IPS DF 6.9 (cell line): ENCODE measurements around the gene RAPGEFL1.
A peak's percentile ranks its signal among the peaks of the same experiment; 100 is the strongest.
"Not testable (repeated sequence)": the region's sequence is repeated elsewhere in the genome, so short reads cannot be mapped to it uniquely, and the experiment has no call there.

ENCODE experiments used
- DNase-seq: peaks from one replicate; pipeline ENCODE4 v3.0.0-alpha.2; 2013; ENCODE audit warnings: low read depth, low spot score
- H3K27ac ChIP-seq: one replicate; pipeline ENCODE4 v1.5.1; 2013; ENCODE audit warnings: low read length, control low read depth
- H3K27me3 ChIP-seq: 2 replicates; pipeline ENCODE4 v1.6.1; 2013; ENCODE audit warnings: mild to moderate bottlenecking, low read length; ENCODE audit not compliant: control insufficient read depth, insufficient read depth
- H3K36me3 ChIP-seq: 2 replicates; pipeline ENCODE4 v1.6.1; 2013; ENCODE audit warnings: low read length; ENCODE audit not compliant: control insufficient read depth, insufficient read depth
- H3K4me1 ChIP-seq: 2 replicates; pipeline ENCODE4 v1.6.1; 2013; ENCODE audit warnings: low read length; ENCODE audit not compliant: control insufficient read depth, insufficient read depth
- H3K4me3 ChIP-seq: 2 replicates; pipeline ENCODE4 v1.5.1; 2013; ENCODE audit warnings: mild to moderate bottlenecking, low read length
- H3K9me3 ChIP-seq: 2 replicates; pipeline ENCODE4 v1.6.1; 2013; ENCODE audit warnings: low read length, inconsistent platforms; ENCODE audit not compliant: control insufficient read depth, insufficient read depth
- WGBS: extraction: QIAGEN DNeasy Blood & Tissue Kit; methylation state at CpG from one replicate; pipeline ENCODE4 v1.1.7; 2013; ENCODE audit warnings: mixed read lengths, missing lambda C conversion rate; ENCODE audit not compliant: insufficient read length, insufficient coverage; 5-methylcytosine and 5-hydroxymethylcytosine counted together

Gene RAPGEFL1

GRCh38 chr17:40203131-40203530 is 25.9 kb downstream of the RAPGEFL1 start:
- DNase-seq, result no peak
- H3K4me1 ChIP-seq, result no peaks in the 10 kb centered on the region
- H3K27ac ChIP-seq, result no peak overlapping the region
- no peaks in the 10 kb centered on the region for H3K27me3 ChIP-seq
- no peak overlapping the region for H3K4me3 ChIP-seq
- H3K36me3 ChIP-seq, result no peaks in the 10 kb centered on the region
- WGBS, result no CpG with 5 or more reads among the region's 4 CpGs
- no peaks in the 10 kb centered on the region for H3K9me3 ChIP-seq

- not testable (repeated sequence) for H3K36me3 ChIP-seq, H3K27ac ChIP-seq, H3K9me3 ChIP-seq, DNase-seq, H3K4me1 ChIP-seq, H3K4me3 ChIP-seq, H3K27me3 ChIP-seq
- WGBS, result no CpG with 5 or more reads among the region's 8 CpGs
Observed at GRCh38 chr17:40206193-40206592, 28.9 kb downstream of the RAPGEFL1 start.

GRCh38 chr17:40209404-40210093 is 32.3 kb downstream of the RAPGEFL1 start:
- Histone ChIP-seq H3K36me3 (no peaks in the 10 kb centered on the region), H3K4me3 (no peak overlapping the region), H3K9me3 (no peaks in the 10 kb centered on the region), H3K27me3 (no peaks in the 10 kb centered on the region), H3K27ac (no peak overlapping the region), H3K4me1 (no peaks in the 10 kb centered on the region)
- DNase-seq, result no peak
- no CpG with 5 or more reads among the region's 2 CpGs for WGBS

GRCh38 chr17:40213914-40214313 is 36.6 kb downstream of the RAPGEFL1 start:
- H3K27ac ChIP-seq, DNase-seq, H3K4me3 ChIP-seq, H3K36me3 ChIP-seq, H3K27me3 ChIP-seq, H3K9me3 ChIP-seq, H3K4me1 ChIP-seq: not testable (repeated sequence)
- no CpG with 5 or more reads among the region's 6 CpGs for WGBS

GRCh38 chr17:40218006-40218739 is 40.9 kb downstream of the RAPGEFL1 start:
- Histone ChIP-seq H3K27me3 (no peaks in the 10 kb centered on the region), H3K4me1 (no peaks in the 10 kb centered on the region), H3K27ac (no peak overlapping the region), H3K36me3 (no peaks in the 10 kb centered on the region), H3K4me3 (peak overlapping the region; percentile 27; the same call in 1 of the 2 replicates), H3K9me3 (no peaks in the 10 kb centered on the region)
- WGBS, result no CpG with 5 or more reads among the region's 7 CpGs
- no peak for DNase-seq

- H3K36me3 ChIP-seq, result no peaks in the 10 kb centered on the region
- no peaks in the 10 kb centered on the region for H3K27me3 ChIP-seq
- no peaks in the 10 kb centered on the region for H3K9me3 ChIP-seq
- no CpG with 5 or more reads among the region's 59 CpGs for WGBS
- peak; percentile 88 for DNase-seq
- H3K4me3 ChIP-seq, result peak within 1 kb of the TSS; percentile 92; the same call in 1 of the 2 replicates
- H3K4me1 ChIP-seq, result no peaks in the 10 kb centered on the region
- H3K27ac ChIP-seq, result no peak within 1 kb of the TSS
Observed at GRCh38 chr17:40218740-40219593, 41.7 kb downstream of the RAPGEFL1 start, which contains the start of gene WIPF2. Gene WIPF2 (plus strand): TSS chr17:40219304. CDS start chr17:40256460, 37,156 bp downstream.

GRCh38 chr17:40219594-40220338 is 42.5 kb downstream of the RAPGEFL1 start:
- WGBS, result 100% methylated on average over 2 of the region's 24 CpGs
- peak; percentile 41 for DNase-seq
- Histone ChIP-seq H3K27ac (no peak overlapping the region), H3K9me3 (no peaks in the 10 kb centered on the region), H3K4me3 (peak overlapping the region; percentile 92; the same call in 1 of the 2 replicates), H3K36me3 (no peaks in the 10 kb centered on the region), H3K27me3 (no peaks in the 10 kb centered on the region), H3K4me1 (no peaks in the 10 kb centered on the region)

- H3K9me3 ChIP-seq, result no peaks in the 10 kb centered on the region
- no CpG with 5 or more reads among the region's 5 CpGs for WGBS
- no peak overlapping the region for H3K27ac ChIP-seq
- H3K36me3 ChIP-seq, result no peaks in the 10 kb centered on the region
- no peaks in the 10 kb centered on the region for H3K27me3 ChIP-seq
- no peak overlapping the region for H3K4me3 ChIP-seq
- no peak for DNase-seq
- no peaks in the 10 kb centered on the region for H3K4me1 ChIP-seq
Observed at GRCh38 chr17:40224718-40225550, 47.7 kb downstream of the RAPGEFL1 start.

- not testable (repeated sequence) for DNase-seq, H3K27me3 ChIP-seq
- no CpG with 5 or more reads among the region's 14 CpGs for WGBS
Observed at GRCh38 chr17:40229146-40229545, 51.9 kb downstream of the RAPGEFL1 start.

More at GRCh38 chr17:40229146-40229545, 51.9 kb downstream of the RAPGEFL1 start:
- not testable (repeated sequence) for H3K9me3 ChIP-seq, H3K4me3 ChIP-seq, H3K4me1 ChIP-seq, H3K27ac ChIP-seq, H3K36me3 ChIP-seq
